HEK293T (cell line): ENCODE measurements around the gene PLD5.

Source experiments
- ARNT ChIP-seq: fragments of 450-650 bp; IDR thresholded peaks from 2 replicates; pipeline ENCODE4 v1.6.1; 2017; ENCODE audit warnings: mild to moderate bottlenecking
- BHLHE40 ChIP-seq: fragments of 450-650 bp; IDR thresholded peaks from 2 replicates; pipeline ENCODE4 v1.6.1; 2016; ENCODE audit warnings: mild to moderate bottlenecking, moderate library complexity, borderline replicate concordance
- ELF4 ChIP-seq: fragments of 450-650 bp; IDR thresholded peaks from 2 replicates; pipeline ENCODE4 v1.6.1; 2017; ENCODE audit warnings: antibody characterized with exemption
- FOXA1 ChIP-seq: fragments of 450-650 bp; IDR thresholded peaks from 2 replicates; pipeline ENCODE4 v1.6.1; 2016; ENCODE audit warnings: mild to moderate bottlenecking
- FOXM1 ChIP-seq: fragments of 450-650 bp; IDR thresholded peaks from 2 replicates; pipeline ENCODE4 v1.6.1; 2017; ENCODE audit warnings: mild to moderate bottlenecking, borderline replicate concordance
- HDGF ChIP-seq: fragments of 450-650 bp; IDR thresholded peaks from 2 replicates; pipeline ENCODE4 v1.6.1; 2017; ENCODE audit warnings: antibody characterized with exemption, borderline replicate concordance
- L3MBTL2 ChIP-seq: fragments of 450-650 bp; conservative IDR thresholded peaks from 2 replicates; pipeline ENCODE4 v1.6.1; 2016; ENCODE audit warnings: mild to moderate bottlenecking
- LEF1 ChIP-seq: fragments of 450-650 bp; IDR thresholded peaks from 2 replicates; pipeline ENCODE4 v1.6.1; 2017; ENCODE audit warnings: mild to moderate bottlenecking, borderline replicate concordance
- NFRKB ChIP-seq: fragments of 450-650 bp; IDR thresholded peaks from 2 replicates; pipeline ENCODE4 v1.6.1; 2016; ENCODE audit warnings: mild to moderate bottlenecking, moderate library complexity
- SP1 ChIP-seq: fragments of 450-650 bp; IDR thresholded peaks from 2 replicates; pipeline ENCODE4 v1.6.1; 2017
- SUZ12 ChIP-seq: fragments of 450-650 bp; IDR thresholded peaks from 2 replicates; pipeline ENCODE4 v1.6.1; 2016; ENCODE audit warnings: mild to moderate bottlenecking
- TARDBP ChIP-seq: fragments of 450-650 bp; IDR thresholded peaks from 2 replicates; pipeline ENCODE4 v1.6.1; 2016
- TF ChIP-seq, protein P1 (sequence below): fragments of 450-650 bp; IDR thresholded peaks from 2 replicates; pipeline ENCODE4 v1.6.1; 2016

DNA sequence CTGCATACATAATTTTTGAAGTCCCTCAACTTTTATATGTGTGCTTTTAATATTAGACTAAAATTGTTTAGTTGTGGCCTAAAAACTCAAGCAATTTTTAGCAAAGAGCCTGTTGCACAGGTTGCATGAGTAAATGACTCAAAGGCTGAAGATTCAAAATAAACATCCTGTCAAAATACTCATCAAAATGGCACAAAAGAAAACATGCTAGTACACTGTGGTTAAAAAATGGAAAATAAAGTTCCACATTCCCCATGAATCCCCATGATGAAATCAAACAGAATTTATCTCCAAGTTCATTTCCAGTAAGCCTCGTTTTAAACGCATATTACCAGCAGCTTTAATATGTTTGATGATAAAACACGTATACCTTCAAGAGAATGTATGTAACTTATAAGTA is 295.5 kb downstream of the PLD5 start:
- no peak for TF ChIP-seq ARNT
- no peak for TF ChIP-seq FOXA1
- TF ChIP-seq BHLHE40: no peak
- TF ChIP-seq L3MBTL2: no peak
- no peak for TF ChIP-seq FOXM1
- TF ChIP-seq LEF1: no peak
- TF ChIP-seq SP1: no peak
- TF ChIP-seq HDGF: no peak
- TF ChIP-seq ELF4: no peak
- TF ChIP-seq TARDBP: no peak
- TF ChIP-seq, protein P1, sequence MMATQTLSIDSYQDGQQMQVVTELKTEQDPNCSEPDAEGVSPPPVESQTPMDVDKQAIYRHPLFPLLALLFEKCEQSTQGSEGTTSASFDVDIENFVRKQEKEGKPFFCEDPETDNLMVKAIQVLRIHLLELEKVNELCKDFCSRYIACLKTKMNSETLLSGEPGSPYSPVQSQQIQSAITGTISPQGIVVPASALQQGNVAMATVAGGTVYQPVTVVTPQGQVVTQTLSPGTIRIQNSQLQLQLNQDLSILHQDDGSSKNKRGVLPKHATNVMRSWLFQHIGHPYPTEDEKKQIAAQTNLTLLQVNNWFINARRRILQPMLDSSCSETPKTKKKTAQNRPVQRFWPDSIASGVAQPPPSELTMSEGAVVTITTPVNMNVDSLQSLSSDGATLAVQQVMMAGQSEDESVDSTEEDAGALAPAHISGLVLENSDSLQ: no peak
- TF ChIP-seq NFRKB: no peak
- no peak for TF ChIP-seq SUZ12
